Neuronal stem cell (in vitro differentiated cells): ENCODE data around the gene RDH8.
A peak's percentile ranks its signal among the peaks of the same experiment; 100 is the strongest.

Experiments
- DNase-seq: peaks from one replicate; pipeline ENCODE4 v3.0.0-alpha.2; 2013; ENCODE audit warnings: low spot score
- H2AFZ ChIP-seq: one replicate; pipeline ENCODE4 v1.6.1; 2013; ENCODE audit warnings: mild to moderate bottlenecking, low read length, inconsistent platforms
- H2AK5ac ChIP-seq: 2 replicates; pipeline ENCODE4 v1.6.1; 2013; ENCODE audit warnings: low read depth, mild to moderate bottlenecking, inconsistent platforms, low read length, moderate library complexity, mixed read lengths
- H2BK120ac ChIP-seq: 2 replicates; pipeline ENCODE4 v1.6.1; 2013; ENCODE audit warnings: low read depth, mild to moderate bottlenecking, inconsistent platforms, low read length, moderate library complexity, mixed read lengths
- H2BK12ac ChIP-seq: one replicate; pipeline ENCODE4 v1.6.1; 2013; ENCODE audit warnings: low read length, inconsistent platforms
- H2BK15ac ChIP-seq: 2 replicates; pipeline ENCODE4 v1.6.1; 2013; ENCODE audit warnings: mild to moderate bottlenecking, low read length, inconsistent platforms, mixed read lengths
- H2BK5ac ChIP-seq: one replicate; pipeline ENCODE4 v1.6.1; 2013; ENCODE audit warnings: inconsistent platforms, mild to moderate bottlenecking, low read length, moderate library complexity
- H3K14ac ChIP-seq: one replicate; pipeline ENCODE4 v1.6.1; 2013; ENCODE audit warnings: low read length, inconsistent platforms
- H3K18ac ChIP-seq: 2 replicates; pipeline ENCODE4 v1.6.1; 2013; ENCODE audit warnings: low read length, inconsistent platforms
- H3K23ac ChIP-seq: 2 replicates; pipeline ENCODE4 v1.6.1; 2013; ENCODE audit warnings: low read depth, mild to moderate bottlenecking, mixed read lengths, low read length, inconsistent platforms; ENCODE audit not compliant: poor library complexity
- H3K27ac ChIP-seq: replicated peaks from 3 replicates; pipeline ENCODE4 v1.5.1; 2013; ENCODE audit warnings: low read length, inconsistent platforms
- H3K27me3 ChIP-seq, 3 experiments: 2 replicates each; pipeline ENCODE4 v1.6.1; 2013; ENCODE audit warnings: low read length in 3 of 3, mild to moderate bottlenecking in 2 of 3, inconsistent platforms in 1 of 3, low read depth in 1 of 3, mixed read lengths in 1 of 3, moderate library complexity in 1 of 3; ENCODE audit not compliant: control insufficient read depth in 3 of 3, insufficient read depth in 3 of 3
- H3K36me3 ChIP-seq, 2 donors: replicated peaks in 1 of 2; 2 replicates each; pipeline ENCODE4 v1.6.1; 2013; ENCODE audit warnings: low read length in 2 of 2; ENCODE audit not compliant: control insufficient read depth in 2 of 2, insufficient read depth in 2 of 2
- H3K4ac ChIP-seq: 2 replicates; pipeline ENCODE4 v1.6.1; 2013; ENCODE audit warnings: inconsistent platforms, mild to moderate bottlenecking, low read length, moderate library complexity
- H3K4me1 ChIP-seq, 2 donors: 1 replicate in 1 of 2; 2 replicates in 1 of 2; pipeline ENCODE4 v1.6.1; 2013; ENCODE audit warnings: low read length in 2 of 2, low read depth in 1 of 2; ENCODE audit not compliant: control insufficient read depth in 2 of 2, insufficient read depth in 1 of 2
- H3K4me2 ChIP-seq: one replicate; pipeline ENCODE4 v1.6.1; 2013; ENCODE audit warnings: mild to moderate bottlenecking, low read length, inconsistent platforms; ENCODE audit not compliant: insufficient read depth, poor library complexity, severe bottlenecking
- H3K4me3 ChIP-seq, 2 donors: 2 replicates each; pipeline ENCODE4 v1.5.1; 2013; ENCODE audit warnings: low read length in 2 of 2, mild to moderate bottlenecking in 2 of 2, inconsistent platforms in 1 of 2, moderate library complexity in 1 of 2
- H3K79me1 ChIP-seq: one replicate; pipeline ENCODE4 v1.6.1; 2013; ENCODE audit warnings: low read depth, mild to moderate bottlenecking, inconsistent platforms, low read length, moderate library complexity
- H3K9ac ChIP-seq: one replicate; pipeline ENCODE4 v1.6.1; 2013; ENCODE audit warnings: mild to moderate bottlenecking, low read depth, low read length, inconsistent platforms; ENCODE audit not compliant: poor library complexity
- H3K9me3 ChIP-seq, 2 donors: replicated peaks in 1 of 2; 2 replicates each; pipeline versions ENCODE3 to v1.6.1; 2013; ENCODE audit warnings: low read length in 2 of 2, mild to moderate bottlenecking in 2 of 2, inconsistent platforms in 1 of 2, low read depth in 1 of 2, mixed read lengths in 1 of 2, moderate library complexity in 1 of 2; ENCODE audit not compliant: control insufficient read depth in 2 of 2, insufficient read depth in 1 of 2
- H4K8ac ChIP-seq: one replicate; pipeline ENCODE4 v1.6.1; 2013; ENCODE audit warnings: low read depth, mild to moderate bottlenecking, inconsistent platforms, low read length, moderate library complexity
- H4K91ac ChIP-seq: one replicate; pipeline ENCODE4 v1.6.1; 2013; ENCODE audit warnings: low read length, low read depth, mild to moderate bottlenecking, inconsistent platforms; ENCODE audit not compliant: poor library complexity
- WGBS, 2 donors: extraction: QIAGEN DNeasy Blood & Tissue Kit; methylation state at CpG; one replicate each; pipeline ENCODE4 v1.1.7; 2013; ENCODE audit warnings: missing lambda C conversion rate in 2 of 2, mixed read lengths in 1 of 2; ENCODE audit not compliant: insufficient read length in 2 of 2, insufficient replicate concordance in 1 of 2; ENCODE audit errors: extremely low coverage in 2 of 2; 5-methylcytosine and 5-hydroxymethylcytosine counted together

RDH8 gene

GRCh38 chr19:10061717-10062310 lies 48.5 kb downstream of the RDH8 start:
- no peak for DNase-seq
- Histone ChIP-seq H4K8ac (no peak overlapping the region), H3K4me1 (no peaks in the 10 kb centered on the region), H2AK5ac (no peak overlapping the region), H2BK12ac (no peak overlapping the region), H3K9ac (no peak overlapping the region), H3K4me2 (no peak overlapping the region), H3K9me3 (no peaks in the 10 kb centered on the region), H2BK5ac (peak overlapping the region; percentile 75), H3K4me3 (no peak overlapping the region), H2BK15ac (no peak overlapping the region), H3K79me1 (no peaks in the 10 kb centered on the region), H3K36me3 (no peaks in the 10 kb centered on the region), H3K14ac (no peak overlapping the region), H3K18ac (no peak overlapping the region), H3K23ac (no peak overlapping the region), H4K91ac (no peak overlapping the region), H3K4ac (no peak overlapping the region), H2AFZ (no peak overlapping the region), H3K27me3 (no peaks in the 10 kb centered on the region), H2BK120ac (no peak overlapping the region), H3K27ac (no peak overlapping the region)
- WGBS, 2 donors = no CpG with 5 or more reads among the region's 21 CpGs

GRCh38 chr19:10068205-10068604 lies 54.9 kb downstream of the RDH8 start:
- Histone ChIP-seq H3K4me2 (no peak overlapping the region), H3K36me3 (no peaks in the 10 kb centered on the region), H2BK5ac (no peak overlapping the region), H3K4ac (no peak overlapping the region), H3K79me1 (peaks cover 2% of the 10 kb centered on the region), H3K27ac (no peak overlapping the region), H3K4me3 (no peak overlapping the region), H3K4me1 (peaks cover 0 to 2% of the 10 kb centered on the region in 2 donors), H3K18ac (no peak overlapping the region), H3K27me3 (peaks cover 0 to 5% (median 1%) of the 10 kb centered on the region in 3 experiments), H3K14ac (no peak overlapping the region), H2BK12ac (no peak overlapping the region), H3K9ac (no peak overlapping the region), H4K8ac (no peak overlapping the region), H3K9me3 (no peaks in the 10 kb centered on the region), H2BK120ac (no peak overlapping the region), H2BK15ac (no peak overlapping the region), H2AFZ (no peak overlapping the region), H4K91ac (no peak overlapping the region), H3K23ac (peak overlapping the region; percentile 55), H2AK5ac (no peak overlapping the region)
- no CpG with 5 or more reads among the region's 4 CpGs for WGBS, 2 donors
- no peak for DNase-seq

DNA sequence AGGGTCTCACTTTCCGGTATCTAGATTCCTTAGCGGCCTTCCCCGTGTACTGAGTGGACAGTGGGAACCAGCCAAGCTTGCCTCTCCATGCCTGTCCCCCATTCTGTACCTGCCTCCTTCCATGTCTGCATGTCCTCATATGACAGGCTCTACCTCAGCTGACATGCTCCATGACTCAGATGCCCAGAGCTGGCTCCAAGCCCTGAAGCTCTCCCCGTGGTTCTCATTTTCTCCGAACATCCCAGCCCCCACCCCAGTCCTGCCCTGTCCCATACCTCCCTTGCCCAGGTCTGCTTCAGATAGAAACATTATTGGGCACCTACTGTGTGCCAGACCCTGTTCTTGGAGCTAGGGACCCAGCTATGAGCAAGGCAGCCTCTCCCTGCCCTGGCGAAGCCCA lies 55.8 kb downstream of the RDH8 start:
- peaks cover 0 to 2% of the 10 kb centered on the region in 2 donors for H3K4me1 ChIP-seq
- no peak overlapping the region for H3K4me3 ChIP-seq
- peaks cover 0 to 5% (median 1%) of the 10 kb centered on the region in 3 experiments for H3K27me3 ChIP-seq
- no peak overlapping the region for H2BK15ac ChIP-seq
- peak overlapping the region; percentile 71 for H3K14ac ChIP-seq
- no peak overlapping the region for H3K4me2 ChIP-seq
- H3K9me3 ChIP-seq = peaks cover 0 to 1% of the 10 kb centered on the region in 2 donors
- no peaks in the 10 kb centered on the region for H3K36me3 ChIP-seq
- DNase-seq = no peak
- H3K9ac ChIP-seq = no peak overlapping the region
- H3K23ac ChIP-seq = no peak overlapping the region
- H3K4ac ChIP-seq = no peak overlapping the region
- no peak overlapping the region for H2AFZ ChIP-seq
- no CpG with 5 or more reads among the region's 6 CpGs for WGBS, 2 donors
- H4K91ac ChIP-seq = no peak overlapping the region
- H2BK120ac ChIP-seq = no peak overlapping the region
- H2AK5ac ChIP-seq = peak overlapping the region; percentile 81
- no peak overlapping the region for H3K27ac ChIP-seq
- H2BK12ac ChIP-seq = no peak overlapping the region
- H3K18ac ChIP-seq = peak overlapping the region; percentile 17
- peaks cover 2% of the 10 kb centered on the region for H3K79me1 ChIP-seq
- no peak overlapping the region for H4K8ac ChIP-seq
- H2BK5ac ChIP-seq = no peak overlapping the region

DNA sequence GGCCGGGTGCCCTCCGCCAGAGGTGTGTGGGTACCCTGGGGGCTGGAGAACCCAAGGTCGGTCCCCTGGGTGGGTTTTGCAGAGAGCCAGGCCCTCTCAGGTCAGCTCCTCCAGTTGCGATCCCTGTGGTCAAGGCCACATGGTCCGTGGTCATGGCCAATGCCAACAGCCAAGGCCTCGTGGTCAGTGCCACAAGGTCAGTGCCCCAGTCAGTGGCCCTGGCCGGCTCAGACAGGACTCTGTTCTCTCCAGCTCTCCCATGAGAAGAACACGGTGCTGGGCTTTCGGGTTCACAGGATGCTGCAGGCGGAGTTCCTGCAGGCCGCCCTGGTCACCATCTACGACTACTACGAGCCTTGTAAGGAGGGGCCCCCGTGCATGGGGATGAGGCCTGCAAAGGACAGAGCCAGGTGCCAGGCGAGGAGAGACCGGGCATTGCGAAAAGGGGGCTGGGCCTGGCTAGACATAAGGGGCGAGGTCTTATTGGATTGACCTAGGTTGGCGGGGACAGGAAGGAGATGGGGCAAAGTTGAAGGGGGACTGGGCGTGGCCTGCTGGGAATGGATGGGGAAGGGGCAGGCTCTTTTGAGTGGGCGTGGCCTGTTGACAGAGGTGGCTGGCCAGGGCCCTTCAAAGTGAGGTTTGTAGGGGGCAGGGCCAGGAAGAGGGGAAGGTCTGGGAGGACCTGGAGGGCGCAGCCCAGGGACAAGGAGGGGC lies 57.6 kb downstream of the RDH8 start:
- Histone ChIP-seq H2BK12ac (no peak overlapping the region), H3K36me3 (no peaks in the 10 kb centered on the region), H3K23ac (peak overlapping the region; percentile 43), H3K27ac (no peak overlapping the region), H2AK5ac (peak overlapping the region; percentile 37), H3K4ac (no peak overlapping the region), H3K18ac (peak overlapping the region; percentile 48), H3K4me3 (no peak overlapping the region), H3K9ac (no peak overlapping the region), H4K8ac (no peak overlapping the region), H3K27me3 (peaks cover 0 to 5% (median 1%) of the 10 kb centered on the region in 3 experiments), H3K79me1 (peaks cover 2% of the 10 kb centered on the region), H2BK15ac (no peak overlapping the region), H3K14ac (peak overlapping the region; percentile 38), H4K91ac (no peak overlapping the region), H2AFZ (peak overlapping the region; percentile 17), H3K4me1 (peaks cover 0 to 2% of the 10 kb centered on the region in 2 donors), H3K4me2 (no peak overlapping the region), H2BK5ac (no peak overlapping the region), H2BK120ac (no peak overlapping the region), H3K9me3 (peaks cover 0 to 3% of the 10 kb centered on the region in 2 donors)
- no CpG with 5 or more reads among the region's 22 CpGs for WGBS, 2 donors
- DNase-seq = no peak
